HepG2 (cell line): ENCODE data around the gene FOCAD. TPM values are rescaled to one million over a fixed set of nuclear protein-coding genes. Genes with fewer than 3 reads are reported as not detected.

Source experiments
- ARID3A ChIP-seq: IDR thresholded peaks from 2 replicates; pipeline ENCODE4 v1.6.1; 2012; ENCODE audit warnings: low read depth, low read length, improper control_type of control experiment
- ARNT2 ChIP-seq: sonication (generic); formaldehyde crosslinking; IDR thresholded peaks from 2 replicates; pipeline ENCODE4 v1.8.0; 2022; ENCODE audit warnings: mild to moderate bottlenecking, low read depth, missing genetic modification reagents, moderate library complexity
- CEBPG ChIP-seq: IDR thresholded peaks from 2 replicates; pipeline ENCODE4 v1.6.1; 2016
- CREB1 ChIP-seq, 2 experiments: fragments of 450-650 bp in 1 of 2; IDR thresholded peaks; 2 replicates each; pipeline ENCODE4 v1.6.1; 2016 to 2017; ENCODE audit warnings: control low read depth in 1 of 2, mild to moderate bottlenecking in 1 of 2, missing compliant biosample characterization in 1 of 2, missing genetic modification characterization in 1 of 2
- HNF1A ChIP-seq, 2 experiments: sonication (generic) in 1 of 2; formaldehyde crosslinking in 1 of 2; IDR thresholded peaks; 2 replicates each; pipeline versions ENCODE4 v1.4.0 to v1.6.1; 2016 to 2020; ENCODE audit warnings: borderline replicate concordance in 1 of 2, low read depth in 1 of 2, mild to moderate bottlenecking in 1 of 2, missing genetic modification reagents in 1 of 2
- KDM5A ChIP-seq: fragments of 200-600 bp; sonication (generic); IDR thresholded peaks from 2 replicates; pipeline ENCODE4 v1.7.0; 2018; ENCODE audit warnings: antibody characterized with exemption, mild to moderate bottlenecking, low read length, borderline replicate concordance
- RNF219 ChIP-seq: sonication (generic); formaldehyde crosslinking; IDR thresholded peaks from 2 replicates; pipeline ENCODE4 v1.5.0; 2020; ENCODE audit warnings: mild to moderate bottlenecking, missing genetic modification reagents
- TEF ChIP-seq: sonication (generic); formaldehyde crosslinking; IDR thresholded peaks from 2 replicates; pipeline ENCODE4 v1.5.0; 2020; ENCODE audit warnings: missing genetic modification reagents
- ZFAT ChIP-seq: sonication (generic); formaldehyde crosslinking; conservative IDR thresholded peaks from 2 replicates; pipeline ENCODE4 v1.8.1; 2023; ENCODE audit warnings: missing genetic modification reagents, inconsistent platforms
- ZNF235 ChIP-seq: sonication (generic); formaldehyde crosslinking; IDR thresholded peaks from 2 replicates; pipeline ENCODE4 v1.8.1; 2023; ENCODE audit warnings: mild to moderate bottlenecking, missing genetic modification reagents, borderline replicate concordance
- polyA plus RNA-seq, 8 experiments: library from polyadenylated mRNA; depleted of rRNA in 3 of 8; stranded (reverse) in 7 of 8; unstranded in 1 of 8; fragments of >200 nt; fragmentation: Illumina TruSeq in 4 of 8; extraction: Trizol in 4 of 8; gene quantifications; 2 replicates each; pipeline versions ENCODE4 v1.2.1 to v1.2.3, GENCODE V29; 2011 to 2016; ENCODE audit warnings: low read depth in 4 of 8, missing spikeins in 1 of 8, mixed read lengths in 1 of 8; ENCODE audit not compliant: insufficient read depth in 1 of 8
- total RNA-seq, 5 experiments: library from RNA; depleted of rRNA; stranded (reverse); fragments of >200 nt; fragmentation: Illumina TruSeq; extraction: Trizol; gene quantifications; 2 replicates each; pipeline ENCODE4 v1.2.3, GENCODE V29; 2016; ENCODE audit warnings: low read depth in 1 of 5

The FOCAD gene
- total and polyA plus RNA-seq, 2 of the 13 experiments (the other 11 are each of a cell fraction or from before 2014, with no cell fraction given), result 18.0 to 31.1 TPM

- TF ChIP-seq TEF (no peak), KDM5A (no peak), HNF1A (IDR thresholded peaks at IDR 0.05; ENCODE audit: low read depth) (no peak), HNF1A (CRISPR knock-in tag; IDR thresholded peaks at IDR 0.05; ENCODE audit: borderline replicate concordance) (no peak), ZFAT (CRISPR knock-in tag) (no peak), ARNT2 (CRISPR knock-in tag) (no peak), ZNF235 (CRISPR knock-in tag) (no peak), CREB1 (IDR thresholded peaks at IDR 0.05) (no peak), CREB1 (CRISPR knock-in tag; IDR thresholded peaks at IDR 0.05) (no peak), RNF219 (CRISPR knock-in tag) (no peak), ARID3A (no peak), CEBPG (CRISPR knock-in tag) (no peak)
These were observed 179.9 kb downstream of the FOCAD start (continued) for GRCh38 chr9:20863945-20864344.
